K562 (cell line): Measurements from ENCODE around the gene TRIP6. TPM values are rescaled to one million over a fixed set of nuclear protein-coding genes. Genes with fewer than 3 reads are reported as not detected.

ENCODE experiments used
- CHD2 ChIP-seq: IDR thresholded peaks from 2 replicates; pipeline ENCODE4 v1.6.1; 2011; ENCODE audit warnings: low read depth, low read length
- CTBP1 ChIP-seq: fragments of 450-650 bp; IDR thresholded peaks from 2 replicates; pipeline ENCODE4 v1.6.1; 2016; ENCODE audit warnings: borderline replicate concordance
- MTA3 ChIP-seq: fragments of 450-650 bp; formaldehyde crosslinking; IDR thresholded peaks from 2 replicates; pipeline ENCODE4 v1.6.1; 2017; ENCODE audit warnings: mild to moderate bottlenecking, borderline replicate concordance
- RAD21 ChIP-seq, 2 experiments: fragments of 250-450 bp in 1 of 2; fragments of 450-650 bp in 1 of 2; sonication (Bioruptor Pico) in 1 of 2; formaldehyde crosslinking in 1 of 2; IDR thresholded peaks in 1 of 2; conservative IDR thresholded peaks in 1 of 2; 2 replicates each; pipeline versions ENCODE4 v1.4.0 to v1.8.0; 2020 to 2022; ENCODE audit warnings: mild to moderate bottlenecking in 2 of 2, moderate library complexity in 1 of 2
- SIN3B ChIP-seq: fragments of 450-650 bp; IDR thresholded peaks from 2 replicates; pipeline ENCODE4 v1.6.1; 2017; ENCODE audit warnings: low read depth, mild to moderate bottlenecking, moderate library complexity
- TAL1 ChIP-seq: fragments of 450-650 bp; IDR thresholded peaks from 2 replicates; pipeline ENCODE4 v1.6.1; 2016; ENCODE audit warnings: mild to moderate bottlenecking
- TARDBP ChIP-seq: fragments of 450-650 bp; IDR thresholded peaks from 2 replicates; pipeline ENCODE4 v1.6.1; 2016
- TCFL5 ChIP-seq: fragments of 250-450 bp; sonication (Bioruptor Pico); conservative IDR thresholded peaks from 2 replicates; pipeline ENCODE4 v1.6.1; 2021; ENCODE audit warnings: mild to moderate bottlenecking, moderate library complexity, matching md5 sums
- ZNF263 ChIP-seq: sonication (generic); formaldehyde crosslinking; IDR thresholded peaks from 2 replicates; pipeline ENCODE4 v1.8.0; 2022; ENCODE audit warnings: mild to moderate bottlenecking, missing genetic modification reagents, borderline replicate concordance
- ZNF431 ChIP-seq: sonication (generic); formaldehyde crosslinking; IDR thresholded peaks from 2 replicates; pipeline ENCODE4 v1.8.0; 2022; ENCODE audit warnings: mild to moderate bottlenecking, missing genetic modification reagents
- ZNF561 ChIP-seq: fragments of 450-650 bp; formaldehyde crosslinking; conservative IDR thresholded peaks from 2 replicates; pipeline ENCODE4 v1.4.0; 2020; ENCODE audit warnings: mild to moderate bottlenecking, moderate library complexity
- ZSCAN32 ChIP-seq: fragments of 450-650 bp; formaldehyde crosslinking; IDR thresholded peaks from 2 replicates; pipeline ENCODE4 v1.4.0; 2020; ENCODE audit warnings: mild to moderate bottlenecking, moderate library complexity
- polyA plus RNA-seq, 8 experiments: library from polyadenylated mRNA; depleted of rRNA in 4 of 8; stranded (reverse) in 5 of 8; unstranded in 3 of 8; fragments of >200 nt; fragmentation: Nextera tagmentation in 2 of 8; fragmentation: Illumina TruSeq in 1 of 8; extraction: Ambion mirVana in 2 of 8; extraction: Trizol in 1 of 8; gene quantifications; 2 replicates each; pipeline versions ENCODE4 v1.2.1 to v1.2.3, GENCODE V29; 2011 to 2014; ENCODE audit warnings: inconsistent platforms in 1 of 8, missing spikeins in 1 of 8
- total RNA-seq, 7 experiments: library from RNA; depleted of rRNA in 6 of 7; stranded (reverse); fragments of >200 nt in 6 of 7; fragmentation: Illumina TruSeq in 2 of 7; extraction: Trizol in 2 of 7; gene quantifications; 2 replicates each; pipeline versions ENCODE4 v1.2.1 to v1.2.3, GENCODE V29; 2011 to 2021; ENCODE audit warnings: low replicate concordance in 1 of 7
- TF ChIP-seq, protein P1 (sequence below), 3 experiments: fragments of 200-800 bp in 1 of 3; sonication (Bioruptor generic) in 1 of 3; sonication (generic) in 1 of 3; formaldehyde crosslinking in 1 of 3; IDR thresholded peaks; 2 replicates each; pipeline versions ENCODE4 v1.6.1 to v1.8.0; 2016 to 2022; ENCODE audit warnings: mild to moderate bottlenecking in 2 of 3, missing compliant biosample characterization in 2 of 3, missing genetic modification characterization in 2 of 3, missing genetic modification reagents in 1 of 3
- TF ChIP-seq, protein P2 (sequence below): fragments of 450-650 bp; formaldehyde crosslinking; IDR thresholded peaks from 2 replicates; pipeline ENCODE4 v1.4.0; 2022; ENCODE audit warnings: mild to moderate bottlenecking, moderate library complexity
- TF ChIP-seq, protein P3 (sequence below): sonication (generic); IDR thresholded peaks from 2 replicates; pipeline ENCODE4 v1.6.1; 2016
- TF ChIP-seq, protein P4 (sequence below), 2 experiments: fragments of 250-450 bp in 1 of 2; fragments of 450-650 bp in 1 of 2; sonication (Bioruptor Pico) in 1 of 2; IDR thresholded peaks; 2 replicates each; pipeline versions ENCODE4 v1.6.1 to v1.8.0; 2016 to 2021; ENCODE audit warnings: mild to moderate bottlenecking in 2 of 2, moderate library complexity in 2 of 2, missing compliant biosample characterization in 1 of 2, missing genetic modification characterization in 1 of 2
- TF ChIP-seq, protein P5 (sequence below): fragments of 450-650 bp; formaldehyde crosslinking; IDR thresholded peaks from 2 replicates; pipeline ENCODE4 v1.4.0; 2020; ENCODE audit warnings: mild to moderate bottlenecking, moderate library complexity
- TF ChIP-seq, protein P6 (sequence below): fragments of 450-650 bp; IDR thresholded peaks from 2 replicates; pipeline ENCODE4 v1.6.1; 2016; ENCODE audit warnings: antibody characterized with exemption

The TRIP6 gene
- total and polyA plus RNA-seq, 9 of the 15 experiments (the other 6 are each of a cell fraction or from before 2014, with no cell fraction given): 5.9 to 141 (median 54.0) TPM

DNA sequence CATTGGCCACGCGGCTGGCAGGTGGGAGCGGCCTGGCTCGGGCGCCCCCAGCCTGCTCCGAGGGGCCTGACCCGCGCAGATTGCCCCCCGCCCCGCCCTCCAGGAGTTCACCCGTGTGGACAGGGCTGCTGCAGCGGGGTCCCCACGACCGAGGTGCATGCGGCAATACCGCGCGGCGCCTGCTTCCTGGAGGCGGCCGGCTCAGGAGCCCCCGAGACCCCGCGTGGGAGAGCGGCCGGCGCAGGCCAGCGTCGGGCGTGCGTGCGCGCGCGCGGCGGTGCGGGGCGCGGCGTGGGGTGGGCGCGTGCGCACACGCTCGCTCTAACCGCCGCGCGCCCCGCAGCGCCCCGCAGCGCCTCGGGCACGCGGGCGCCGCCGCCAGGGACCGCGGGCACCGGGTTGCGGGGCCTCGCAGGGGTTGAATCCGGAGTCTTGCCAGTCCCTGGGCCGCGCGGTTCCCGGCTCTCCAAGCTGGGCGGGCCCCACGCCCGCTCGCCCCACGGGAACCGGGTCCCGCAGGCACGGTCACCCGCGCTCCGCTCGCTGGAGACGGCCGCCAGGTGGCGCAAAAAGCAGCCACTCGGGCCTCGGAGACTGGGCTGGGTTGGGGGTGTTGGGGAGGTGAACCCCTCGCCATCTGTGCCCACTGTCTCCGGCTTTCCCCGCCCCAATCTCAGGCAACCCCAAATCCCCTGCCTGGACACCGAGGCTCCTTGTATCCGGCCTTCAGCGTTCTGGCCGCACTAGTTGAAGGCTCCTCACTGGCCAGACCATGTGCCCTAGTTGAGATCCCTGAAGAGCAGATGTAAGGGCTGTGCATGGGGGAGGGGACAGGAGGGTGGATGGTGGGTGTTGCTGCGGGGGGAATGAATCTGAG lies 29.8 kb downstream of the TRIP6 start (continued):
- TF ChIP-seq, protein P1, sequence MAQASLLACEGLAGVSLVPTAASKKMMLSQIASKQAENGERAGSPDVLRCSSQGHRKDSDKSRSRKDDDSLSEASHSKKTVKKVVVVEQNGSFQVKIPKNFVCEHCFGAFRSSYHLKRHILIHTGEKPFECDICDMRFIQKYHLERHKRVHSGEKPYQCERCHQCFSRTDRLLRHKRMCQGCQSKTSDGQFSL (CRISPR knock-in tag; IDR thresholded peaks at IDR 0.05): peak; percentile 67; the same call in 1 of the 2 replicates
- TF ChIP-seq, protein P1 (tag; IDR thresholded peaks at IDR 0.05): peak in 1 of 2 experiments; percentile 58; a peak in 1 of 4 replicates
- TF ChIP-seq ZSCAN32 (CRISPR knock-in tag): no peak
- TF ChIP-seq, protein P2, sequence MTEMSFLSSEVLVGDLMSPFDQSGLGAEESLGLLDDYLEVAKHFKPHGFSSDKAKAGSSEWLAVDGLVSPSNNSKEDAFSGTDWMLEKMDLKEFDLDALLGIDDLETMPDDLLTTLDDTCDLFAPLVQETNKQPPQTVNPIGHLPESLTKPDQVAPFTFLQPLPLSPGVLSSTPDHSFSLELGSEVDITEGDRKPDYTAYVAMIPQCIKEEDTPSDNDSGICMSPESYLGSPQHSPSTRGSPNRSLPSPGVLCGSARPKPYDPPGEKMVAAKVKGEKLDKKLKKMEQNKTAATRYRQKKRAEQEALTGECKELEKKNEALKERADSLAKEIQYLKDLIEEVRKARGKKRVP (CRISPR knock-in tag): no peak
- TF ChIP-seq TAL1: no peak
- TF ChIP-seq, protein P3, sequence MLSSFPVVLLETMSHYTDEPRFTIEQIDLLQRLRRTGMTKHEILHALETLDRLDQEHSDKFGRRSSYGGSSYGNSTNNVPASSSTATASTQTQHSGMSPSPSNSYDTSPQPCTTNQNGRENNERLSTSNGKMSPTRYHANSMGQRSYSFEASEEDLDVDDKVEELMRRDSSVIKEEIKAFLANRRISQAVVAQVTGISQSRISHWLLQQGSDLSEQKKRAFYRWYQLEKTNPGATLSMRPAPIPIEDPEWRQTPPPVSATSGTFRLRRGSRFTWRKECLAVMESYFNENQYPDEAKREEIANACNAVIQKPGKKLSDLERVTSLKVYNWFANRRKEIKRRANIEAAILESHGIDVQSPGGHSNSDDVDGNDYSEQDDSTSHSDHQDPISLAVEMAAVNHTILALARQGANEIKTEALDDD: no peak
- peak; percentile 74 to 77 for TF ChIP-seq RAD21 (CRISPR knock-in tag; conservative IDR thresholded peaks at IDR 0.05 in 1 of 2, IDR thresholded peaks at IDR 0.05 in 1 of 2)
- TF ChIP-seq TARDBP: peak; percentile 64
- TF ChIP-seq CHD2: no peak
- TF ChIP-seq ZNF561 (CRISPR knock-in tag): no peak
- no peak for TF ChIP-seq TCFL5 (CRISPR knock-in tag)
- TF ChIP-seq ZNF431 (CRISPR knock-in tag): peak; percentile 16; the same call in 1 of the 2 replicates
- 0 out of 2 replicates have a peak, but pooled peaks have one; percentile 29 for TF ChIP-seq ZNF263 (CRISPR knock-in tag)
- TF ChIP-seq, protein P4, sequence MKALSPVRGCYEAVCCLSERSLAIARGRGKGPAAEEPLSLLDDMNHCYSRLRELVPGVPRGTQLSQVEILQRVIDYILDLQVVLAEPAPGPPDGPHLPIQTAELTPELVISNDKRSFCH (CRISPR knock-in tag; IDR thresholded peaks at IDR 0.05): no peak
- TF ChIP-seq, protein P4 (tag; IDR thresholded peaks at IDR 0.05): no peak
- peak; percentile 22; the same call in 1 of the 2 replicates for TF ChIP-seq SIN3B
- TF ChIP-seq, protein P5, sequence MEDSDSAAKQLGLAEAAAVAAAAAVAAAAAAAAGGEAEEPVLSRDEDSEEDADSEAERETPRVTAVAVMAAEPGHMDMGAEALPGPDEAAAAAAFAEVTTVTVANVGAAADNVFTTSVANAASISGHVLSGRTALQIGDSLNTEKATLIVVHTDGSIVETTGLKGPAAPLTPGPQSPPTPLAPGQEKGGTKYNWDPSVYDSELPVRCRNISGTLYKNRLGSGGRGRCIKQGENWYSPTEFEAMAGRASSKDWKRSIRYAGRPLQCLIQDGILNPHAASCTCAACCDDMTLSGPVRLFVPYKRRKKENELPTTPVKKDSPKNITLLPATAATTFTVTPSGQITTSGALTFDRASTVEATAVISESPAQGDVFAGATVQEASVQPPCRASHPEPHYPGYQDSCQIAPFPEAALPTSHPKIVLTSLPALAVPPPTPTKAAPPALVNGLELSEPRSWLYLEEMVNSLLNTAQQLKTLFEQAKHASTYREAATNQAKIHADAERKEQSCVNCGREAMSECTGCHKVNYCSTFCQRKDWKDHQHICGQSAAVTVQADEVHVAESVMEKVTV (CRISPR knock-in tag): peak; percentile 37; the same call in 1 of the 2 replicates
- TF ChIP-seq, protein P6, sequence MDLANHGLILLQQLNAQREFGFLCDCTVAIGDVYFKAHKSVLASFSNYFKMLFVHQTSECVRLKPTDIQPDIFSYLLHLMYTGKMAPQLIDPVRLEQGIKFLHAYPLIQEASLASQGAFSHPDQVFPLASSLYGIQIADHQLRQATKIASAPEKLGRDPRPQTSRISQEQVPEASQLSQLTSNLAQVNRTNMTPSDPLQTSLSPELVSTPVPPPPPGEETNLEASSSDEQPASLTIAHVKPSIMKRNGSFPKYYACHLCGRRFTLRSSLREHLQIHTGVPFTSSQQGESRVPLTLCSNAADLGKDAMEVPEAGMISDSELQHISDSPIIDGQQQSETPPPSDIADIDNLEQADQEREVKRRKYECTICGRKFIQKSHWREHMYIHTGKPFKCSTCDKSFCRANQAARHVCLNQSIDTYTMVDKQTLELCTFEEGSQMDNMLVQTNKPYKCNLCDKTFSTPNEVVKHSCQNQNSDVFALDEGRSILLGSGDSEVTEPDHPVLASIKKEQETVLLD: peak; percentile 73
- TF ChIP-seq CTBP1: peak; percentile 44; the same call in 1 of the 2 replicates
- TF ChIP-seq MTA3: peak; percentile 68; the same call in 1 of the 2 replicates
